Lower lobe of right lung (tissue), 2 donors: ENCODE data around the gene SHISA3. TPM values are rescaled to one million over a fixed set of nuclear protein-coding genes. Genes with fewer than 3 reads are reported as not detected.
A peak's percentile ranks its signal among the peaks of the same experiment; 100 is the strongest.

Experiments used
- ATAC-seq, 2 donors: fragments of 200-7000 bp; cut with Tn5 transposase; one replicate each; pipeline ENCODE4 v1.9.1; 2020 to 2022; ENCODE audit warnings: mild to moderate bottlenecking in 2 of 2, moderate library complexity in 2 of 2
- DNase-seq: peaks from one replicate; pipeline ENCODE4 v3.0.0-alpha.2; 2020
- H3K27ac ChIP-seq: fragments of 200-600 bp; one replicate; pipeline ENCODE4 v1.8.0; 2022
- H3K27me3 ChIP-seq: fragments of 200-600 bp; one replicate; pipeline ENCODE4 v1.8.0; 2022; ENCODE audit warnings: low read depth
- H3K36me3 ChIP-seq: fragments of 200-600 bp; one replicate; pipeline ENCODE4 v1.8.0; 2022; ENCODE audit warnings: mild to moderate bottlenecking
- H3K4me1 ChIP-seq: fragments of 200-600 bp; one replicate; pipeline ENCODE4 v1.8.0; 2022
- H3K4me3 ChIP-seq: fragments of 200-600 bp; one replicate; pipeline ENCODE4 v1.8.0; 2022; ENCODE audit warnings: mild to moderate bottlenecking
- H3K9me3 ChIP-seq: fragments of 200-600 bp; one replicate; pipeline ENCODE4 v1.8.0; 2022
- CTCF ChIP-seq: fragments of 200-600 bp; IDR thresholded peaks from one replicate; pipeline ENCODE4 v1.8.0; 2022; ENCODE audit warnings: antibody characterized with exemption, mild to moderate bottlenecking
- intact Hi-C: fragments of 100-400 bp; cut with DNase I; formaldehyde crosslinking; loops from one replicate; pipeline ENCODE4 v1.11.0; 2022
- total RNA-seq: library from RNA; stranded (reverse); fragmentation: NEBNext Ultra II Directional; extraction: Animal tissue kit (Norgen Biotek cat#: 25700); gene quantifications from one replicate; pipeline ENCODE4 v1.2.1, GENCODE V29; 2021
- donor health status: DM: no; HTN: yes; CAD: no; lungs with severe emphysema.

Gene SHISA3
- total RNA-seq, 1 donor from 2014 or later = 3.7 TPM

- intact Hi-C loops = no loop called here
- DNase-seq (no peak), ATAC-seq (no peak)
- Histone ChIP-seq H3K27ac (no peak overlapping the region), H3K4me1 (peaks cover 7% of the 10 kb centered on the region), H3K27me3 (peaks cover 18% of the 10 kb centered on the region), H3K9me3 (no peaks in the 10 kb centered on the region), H3K4me3 (no peak overlapping the region), H3K36me3 (no peaks in the 10 kb centered on the region)
- no peak for TF ChIP-seq CTCF
These were observed 5.3 kb upstream of the SHISA3 start for GRCh38 chr4:42391981-42392380.

- no peaks in the 10 kb centered on the region for H3K36me3 ChIP-seq
- H3K4me3 ChIP-seq = no peak overlapping the region
- H3K4me1 ChIP-seq = peaks cover 10% of the 10 kb centered on the region
- H3K9me3 ChIP-seq = no peaks in the 10 kb centered on the region
- intact Hi-C loops = no loop called here
- H3K27ac ChIP-seq = no peak overlapping the region
- TF ChIP-seq CTCF = no peak
- DNase-seq (no peak), ATAC-seq (no peak)
- H3K27me3 ChIP-seq = peaks cover 22% of the 10 kb centered on the region
These were observed 4.9 kb upstream of the SHISA3 start for GRCh38 chr4:42392436-42392835.

- ATAC-seq (no peak), DNase-seq (no peak)
- H3K27me3 ChIP-seq = peaks cover 45% of the 10 kb centered on the region
- peaks cover 28% of the 10 kb centered on the region for H3K4me1 ChIP-seq
- no peak overlapping the region for H3K27ac ChIP-seq
- no peaks in the 10 kb centered on the region for H3K9me3 ChIP-seq
- TF ChIP-seq CTCF = no peak
- H3K36me3 ChIP-seq = no peaks in the 10 kb centered on the region
- intact Hi-C loops = no loop called here
- no peak overlapping the region for H3K4me3 ChIP-seq
These were observed 1.7 kb upstream of the SHISA3 start for GRCh38 chr4:42395595-42395994.

GRCh38 chr4:42396361-42396751, 932 bp upstream of the SHISA3 start:
- intact Hi-C loops = no loop called here
- H3K36me3 ChIP-seq = no peaks in the 10 kb centered on the region
- no peaks in the 10 kb centered on the region for H3K9me3 ChIP-seq
- ATAC-seq = no peak
- no peak for TF ChIP-seq CTCF
- H3K4me3 ChIP-seq = peak overlapping the region; percentile 57
- no peak for DNase-seq
- H3K27ac ChIP-seq = no peak overlapping the region
- peaks cover 28% of the 10 kb centered on the region for H3K4me1 ChIP-seq
- peaks cover 45% of the 10 kb centered on the region for H3K27me3 ChIP-seq

- peaks cover 28% of the 10 kb centered on the region for H3K4me1 ChIP-seq
- peaks cover 45% of the 10 kb centered on the region for H3K27me3 ChIP-seq
- H3K36me3 ChIP-seq = no peaks in the 10 kb centered on the region
- peak; percentile 33 to 55 for ATAC-seq
- H3K27ac ChIP-seq = no peak overlapping the region
- no peak for TF ChIP-seq CTCF
- DNase-seq = no peak
- intact Hi-C loops = no loop called here
- H3K9me3 ChIP-seq = no peaks in the 10 kb centered on the region
- peak overlapping the region; percentile 57 for H3K4me3 ChIP-seq
These were observed 415 bp downstream of the SHISA3 start for GRCh38 chr4:42397635-42398170.
